Endothelial cell (in vitro differentiated cells): ENCODE measurements around the gene ACSF3. TPM values are rescaled to one million over a fixed set of nuclear protein-coding genes. Genes with fewer than 3 reads are reported as not detected.
A peak's percentile ranks its signal among the peaks of the same experiment; 100 is the strongest.

Experiments
- DNase-seq: peaks from one replicate; pipeline ENCODE4 v3.0.0; 2021; ENCODE audit warnings: low spot score
- H3K27ac Mint-ChIP-seq: one replicate; pipeline ENCODE4 v1.8.0; 2021; ENCODE audit warnings: mixed read lengths, inconsistent platforms; ENCODE audit not compliant: unreplicated experiment
- H3K27me3 Mint-ChIP-seq: one replicate; pipeline ENCODE4 v1.8.0; 2021; ENCODE audit warnings: mild to moderate bottlenecking, moderate library complexity, mixed read lengths, inconsistent platforms; ENCODE audit not compliant: unreplicated experiment
- H3K36me3 Mint-ChIP-seq: one replicate; pipeline ENCODE4 v1.8.0; 2021; ENCODE audit warnings: mild to moderate bottlenecking, low read depth, mixed read lengths, inconsistent platforms; ENCODE audit not compliant: unreplicated experiment
- H3K4me1 Mint-ChIP-seq: one replicate; pipeline ENCODE4 v1.8.0; 2021; ENCODE audit warnings: mild to moderate bottlenecking, mixed read lengths, inconsistent platforms; ENCODE audit not compliant: unreplicated experiment
- H3K4me3 Mint-ChIP-seq: one replicate; pipeline ENCODE4 v1.8.0; 2021; ENCODE audit warnings: mild to moderate bottlenecking, mixed read lengths, inconsistent platforms; ENCODE audit not compliant: unreplicated experiment
- H3K9me3 Mint-ChIP-seq: one replicate; pipeline ENCODE4 v1.8.0; 2021; ENCODE audit warnings: mixed read lengths, inconsistent platforms; ENCODE audit not compliant: unreplicated experiment
- CTCF ChIP-seq: fragments of 200-600 bp; sonication (generic); IDR thresholded peaks from one replicate; pipeline ENCODE4 v1.5.0; 2021; ENCODE audit warnings: antibody characterized with exemption; ENCODE audit not compliant: unreplicated experiment
- total RNA-seq: library from RNA; stranded (reverse); fragmentation: NEBNext Ultra II Directional; extraction: Animal tissue kit (Norgen Biotek cat#: 25700); gene quantifications from one replicate; pipeline ENCODE4 v1.2.1, GENCODE V29; 2021; ENCODE audit not compliant: unreplicated experiment

Gene ACSF3
- total RNA-seq, 1 donor from 2014 or later: 28.2 TPM

GRCh38 chr16:89114159-89114981 lies 20.7 kb downstream of the ACSF3 start:
- peak overlapping the region; percentile 52 for H3K4me3 Mint-ChIP-seq
- peaks cover 18% of the 10 kb centered on the region for H3K36me3 Mint-ChIP-seq
- DNase-seq: no peak
- peaks cover 3% of the 10 kb centered on the region for H3K4me1 Mint-ChIP-seq
- H3K9me3 Mint-ChIP-seq: no peaks in the 10 kb centered on the region
- no peak for TF ChIP-seq CTCF
- H3K27ac Mint-ChIP-seq: no peak overlapping the region
- H3K27me3 Mint-ChIP-seq: peaks cover 10% of the 10 kb centered on the region

GRCh38 chr16:89115216-89115861 lies 21.7 kb downstream of the ACSF3 start:
- H3K4me3 Mint-ChIP-seq: no peak overlapping the region
- H3K36me3 Mint-ChIP-seq: peaks cover 24% of the 10 kb centered on the region
- peaks cover 10% of the 10 kb centered on the region for H3K27me3 Mint-ChIP-seq
- no peak for TF ChIP-seq CTCF
- peaks cover 3% of the 10 kb centered on the region for H3K4me1 Mint-ChIP-seq
- no peaks in the 10 kb centered on the region for H3K9me3 Mint-ChIP-seq
- H3K27ac Mint-ChIP-seq: peak overlapping the region; percentile 74
- no peak for DNase-seq

- Mint-ChIP-seq H3K36me3 (peaks cover 24% of the 10 kb centered on the region), H3K27ac (no peak overlapping the region), H3K9me3 (no peaks in the 10 kb centered on the region), H3K4me1 (peaks cover 3% of the 10 kb centered on the region), H3K27me3 (peaks cover 10% of the 10 kb centered on the region), H3K4me3 (no peak overlapping the region)
- TF ChIP-seq CTCF: no peak
- no peak for DNase-seq
Measured at GRCh38 chr16:89116341-89117226, 22.9 kb downstream of the ACSF3 start.

- H3K36me3 Mint-ChIP-seq: peaks cover 24% of the 10 kb centered on the region
- DNase-seq: no peak
- H3K9me3 Mint-ChIP-seq: no peaks in the 10 kb centered on the region
- no peak overlapping the region for H3K27ac Mint-ChIP-seq
- no peak overlapping the region for H3K4me3 Mint-ChIP-seq
- no peak for TF ChIP-seq CTCF
- H3K4me1 Mint-ChIP-seq: peaks cover 3% of the 10 kb centered on the region
- H3K27me3 Mint-ChIP-seq: peaks cover 10% of the 10 kb centered on the region
Measured at GRCh38 chr16:89117227-89117974, 23.7 kb downstream of the ACSF3 start.
